Putamen (tissue), 1 donor: Measurements from ENCODE around the gene PAK6.

ENCODE experiments used
- DNase-seq: peaks from one replicate; pipeline ENCODE4 v3.0.0-alpha.2; 2016; ENCODE audit warnings: low spot score

The PAK6 gene

DNA sequence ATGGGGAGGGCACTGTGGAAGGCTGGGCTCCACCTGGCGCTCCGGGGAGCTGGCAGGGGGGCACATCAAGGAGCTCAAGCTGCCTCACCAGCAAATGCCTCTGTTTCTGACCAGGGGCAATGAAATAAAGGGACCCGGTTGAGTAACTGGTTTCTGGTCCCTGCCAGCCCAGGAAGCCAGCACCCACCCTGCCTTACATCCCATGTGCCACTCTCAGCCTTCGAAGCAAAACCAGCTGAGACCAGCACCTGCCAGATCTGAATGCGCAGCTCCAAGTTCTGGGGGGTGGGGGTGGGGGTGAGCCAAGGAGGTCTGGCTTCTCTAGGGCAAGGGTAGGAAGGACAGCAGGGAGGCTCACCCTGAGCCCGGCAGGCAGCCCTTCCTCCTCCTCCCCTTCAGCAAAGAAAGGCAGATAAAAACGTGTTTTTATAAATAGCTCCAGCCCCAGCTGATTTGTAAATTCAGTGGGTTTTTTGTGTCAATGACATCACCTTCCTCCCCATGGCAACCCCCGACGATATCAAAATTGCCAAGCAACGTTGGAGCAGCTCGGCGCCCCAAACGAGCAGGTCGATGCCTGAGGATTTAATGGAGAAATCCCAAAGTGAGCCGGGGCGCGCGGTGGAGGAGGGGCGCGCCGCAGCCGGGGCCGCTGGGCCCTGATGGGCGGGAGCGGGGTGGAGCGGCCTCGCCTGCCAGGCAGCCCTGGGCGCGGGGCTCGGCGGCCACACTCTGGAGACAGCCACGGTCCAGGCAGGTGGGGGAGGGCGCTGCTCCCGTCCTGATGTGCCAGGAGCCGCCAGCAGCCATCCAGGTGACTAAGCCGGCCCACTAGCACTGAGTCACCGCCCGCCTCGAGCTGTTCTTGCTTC is at the start of gene PAK6:
PAK6 (plus strand) TSS at position 532 of the 872 bp plus-strand sequence. CDS start 25,723 bp downstream, outside the sequence.
- peak; percentile 85 for DNase-seq

DNA sequence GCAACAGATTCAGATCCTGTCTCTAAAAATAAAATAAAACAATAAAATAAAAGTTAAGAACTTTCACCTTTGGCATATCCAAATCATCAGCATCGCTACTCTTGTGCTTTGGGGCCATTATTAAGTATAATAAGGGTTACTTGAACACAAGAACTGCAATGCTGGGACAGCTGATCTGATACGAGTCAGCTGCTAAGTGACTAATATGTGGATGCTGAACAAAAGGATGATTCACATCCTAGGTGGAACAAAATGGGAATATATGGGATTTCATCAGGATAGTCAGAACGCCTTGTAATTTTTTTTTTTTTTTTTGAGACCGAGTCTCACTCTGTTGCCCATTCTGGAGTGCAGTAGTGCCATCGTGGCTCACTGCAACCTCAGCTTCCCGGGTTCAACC is 48.3 kb upstream of the PAK6 start:
- DNase-seq, result no peak

DNA sequence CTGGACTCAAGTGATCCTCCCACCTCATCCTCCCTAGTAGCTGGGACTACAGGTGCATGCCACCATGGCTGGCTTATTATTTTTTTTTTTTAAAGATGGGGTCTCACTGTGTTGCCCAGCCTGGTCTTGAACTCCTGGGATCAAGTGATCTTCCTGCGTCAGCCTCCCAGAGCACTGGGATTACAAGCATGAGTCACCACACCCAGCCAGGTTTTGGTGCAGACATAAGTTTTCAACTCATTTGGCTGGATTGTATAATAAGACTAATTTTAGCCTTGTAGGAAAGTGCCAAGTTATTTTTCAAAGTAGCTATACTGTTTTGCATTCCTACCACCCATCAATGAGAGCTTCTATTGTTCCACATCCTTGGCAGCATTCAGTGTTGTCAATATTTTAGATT is 45.9 kb upstream of the PAK6 start:
- peak; percentile 56 for DNase-seq

DNA sequence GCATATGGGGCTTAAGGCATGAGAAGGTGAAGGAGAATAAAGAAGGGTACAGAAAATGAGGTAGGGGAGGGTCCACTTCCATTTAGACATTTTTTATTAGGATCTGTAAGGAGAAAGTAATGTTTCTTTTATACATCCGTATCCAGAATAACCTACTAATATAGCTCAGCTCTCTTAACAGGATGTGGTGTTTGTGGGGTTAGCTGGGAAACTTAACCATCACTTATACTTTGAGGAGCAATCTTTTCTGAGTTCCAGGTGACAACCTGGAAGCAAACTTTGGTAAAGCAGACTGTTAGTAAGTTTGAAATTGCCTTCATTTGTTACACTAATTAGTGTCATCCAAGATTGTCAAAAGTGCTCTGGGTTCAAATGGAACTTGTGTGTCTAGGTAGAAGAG is 41.4 kb upstream of the PAK6 start:
- no peak for DNase-seq

DNA sequence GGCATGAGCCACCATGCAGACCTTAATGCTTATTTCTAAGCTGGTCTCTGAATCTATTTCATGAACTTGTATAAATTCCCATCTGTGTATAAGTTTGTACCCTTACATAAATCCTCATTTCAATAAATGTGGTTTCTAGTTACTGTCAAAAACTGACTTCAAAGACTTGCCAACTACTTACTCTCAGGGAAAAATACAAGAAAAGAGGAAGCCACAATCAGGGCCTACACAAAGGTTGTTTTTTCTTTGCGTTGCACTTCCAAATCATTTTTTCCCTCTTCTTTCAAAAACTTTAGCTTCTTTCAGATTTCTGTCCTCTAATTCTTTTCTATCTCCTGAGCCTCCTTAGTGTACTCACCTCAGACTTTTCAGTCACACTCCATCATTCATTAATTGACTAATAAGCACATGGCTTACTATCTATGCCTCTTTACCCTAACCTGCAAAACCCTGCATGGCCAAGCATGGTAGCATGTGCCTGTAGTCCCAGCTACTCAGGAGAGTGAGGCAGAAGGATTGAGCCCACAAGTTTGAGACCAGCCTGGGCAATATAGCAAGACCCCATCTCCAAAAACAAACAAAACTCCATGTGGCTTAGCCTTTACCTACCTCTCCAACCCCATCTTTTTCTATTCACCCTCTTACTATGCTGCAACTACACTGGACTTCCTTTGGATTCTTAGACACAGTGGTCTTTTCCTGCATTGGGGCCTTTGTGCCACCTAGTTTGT is 40.3 kb upstream of the PAK6 start:
- DNase-seq, result no peak

DNA sequence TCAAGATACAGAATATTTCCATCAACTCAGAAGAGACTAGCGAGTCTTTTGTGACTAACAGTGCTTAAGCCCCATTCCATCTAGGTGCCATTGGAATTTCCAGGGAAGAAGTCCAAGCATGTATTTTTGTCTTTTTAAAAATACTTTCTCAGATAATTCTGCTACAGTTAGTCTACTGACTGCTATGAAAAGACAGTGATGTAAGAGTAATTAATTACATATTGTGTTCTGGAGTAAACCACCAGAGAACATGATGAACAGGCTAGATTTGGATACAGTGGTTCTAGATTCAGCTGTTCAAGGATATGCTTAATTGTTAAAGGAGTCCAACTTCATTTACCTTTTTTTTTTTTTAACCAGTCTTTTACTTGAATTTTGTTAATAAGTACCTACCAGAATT is 34.8 kb upstream of the PAK6 start:
- DNase-seq, result no peak

DNA sequence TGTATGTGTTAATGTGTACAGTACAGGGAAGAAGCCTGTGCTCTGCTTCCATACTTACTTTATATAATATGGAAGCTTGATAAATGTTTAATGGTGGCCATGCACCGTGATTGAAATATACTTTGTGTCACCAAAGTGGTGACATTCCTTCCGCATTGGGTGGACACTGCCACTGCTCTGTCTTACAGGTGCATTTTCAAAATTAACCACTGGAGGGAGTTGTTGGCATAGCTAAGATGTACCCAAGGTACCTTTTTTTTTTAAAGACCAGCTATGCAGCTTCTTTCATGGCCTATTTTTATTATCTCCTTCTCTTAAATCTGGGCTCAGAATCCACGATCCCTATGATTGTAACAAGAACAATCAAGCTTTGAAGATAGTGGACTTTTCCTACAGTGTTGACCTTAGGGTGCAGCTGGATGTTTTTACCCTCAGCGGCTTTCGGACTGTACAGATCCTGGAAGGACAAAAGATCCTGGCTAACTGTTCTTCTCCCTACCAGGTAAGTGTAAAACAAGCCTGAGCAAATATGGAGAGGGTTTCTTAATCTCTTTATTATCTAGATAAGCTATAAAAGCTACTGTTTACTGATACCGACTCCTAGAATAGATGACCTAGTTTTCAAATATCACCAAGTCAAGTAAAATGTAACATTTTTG is 21.6 kb upstream of the PAK6 start:
- DNase-seq, result peak; percentile 69

DNA sequence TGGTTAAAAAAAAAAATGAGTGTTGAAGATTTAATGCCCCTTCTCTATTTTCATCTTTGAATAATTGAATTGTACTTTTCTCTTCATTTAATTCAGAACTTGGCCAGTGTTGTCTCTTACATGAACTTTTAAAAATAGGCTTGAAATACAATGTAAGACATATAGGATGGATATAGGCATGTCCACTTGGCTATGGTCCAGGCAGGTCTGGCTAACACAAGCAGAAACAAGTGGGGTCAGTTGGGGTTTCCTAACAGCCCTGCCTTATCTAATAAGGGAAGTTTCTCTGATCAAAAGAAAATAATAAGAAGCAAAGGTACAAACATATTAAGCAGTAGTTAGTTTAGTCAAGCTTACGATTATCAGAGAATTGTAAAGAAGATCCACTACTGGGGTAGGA is 19.1 kb upstream of the PAK6 start:
- no peak for DNase-seq

DNA sequence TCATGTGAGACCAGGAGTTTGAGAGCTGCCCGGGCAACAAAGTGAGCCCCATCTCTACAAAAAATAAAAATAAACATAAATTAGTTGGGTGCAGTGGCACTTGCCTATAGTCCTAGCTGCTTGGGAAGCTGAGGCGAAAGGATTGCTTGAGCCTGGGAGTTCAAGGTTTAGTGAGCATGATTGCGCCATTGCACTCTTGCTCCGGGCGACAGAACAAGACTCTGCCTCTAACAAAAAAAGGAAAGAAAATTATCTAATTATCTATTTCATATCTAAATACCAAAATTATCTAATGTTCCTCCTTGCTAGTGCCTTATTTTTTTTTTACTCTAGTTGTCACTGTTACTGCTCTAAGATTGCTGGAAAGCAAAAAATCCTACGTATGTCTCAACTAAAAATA is 16.7 kb upstream of the PAK6 start:
- no peak for DNase-seq

DNA sequence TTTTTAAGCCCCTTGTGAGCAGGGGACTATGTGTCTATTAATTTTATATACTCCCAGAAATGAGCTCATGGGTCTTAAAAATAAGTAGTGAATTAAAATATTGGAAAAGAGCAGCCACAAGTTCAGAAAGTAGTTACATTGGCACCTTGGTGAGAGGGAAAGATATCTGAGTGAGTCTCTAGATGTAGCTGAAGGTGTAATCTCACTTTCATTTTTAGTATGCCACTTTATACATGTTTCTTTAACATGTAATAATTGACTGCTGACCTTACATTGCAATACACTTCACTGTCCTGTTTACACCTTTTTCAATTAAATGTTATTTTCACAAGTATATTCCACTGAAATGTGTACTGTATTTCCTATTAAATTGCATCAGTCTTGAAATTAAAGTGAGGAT is 12.1 kb upstream of the PAK6 start:
- DNase-seq, result no peak

DNA sequence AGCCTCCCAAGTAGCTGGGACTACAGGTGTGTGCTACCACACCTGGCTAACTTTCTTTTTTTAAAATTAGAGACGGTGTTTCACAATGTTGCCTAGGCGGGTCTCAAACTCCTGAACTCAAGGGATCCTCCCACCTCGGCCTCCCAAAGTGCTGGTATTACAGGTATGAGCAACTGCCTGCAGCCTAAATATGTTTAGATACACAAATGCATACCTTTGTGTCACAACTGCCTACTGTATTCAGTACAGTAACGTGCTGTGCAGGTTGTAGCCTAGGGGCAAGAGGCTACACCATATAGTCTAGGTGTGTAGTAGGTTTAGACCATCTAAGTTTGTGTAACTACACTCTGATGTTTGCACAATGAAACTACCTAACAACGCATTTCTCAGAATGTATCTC is 9.5 kb upstream of the PAK6 start:
- no peak for DNase-seq

DNA sequence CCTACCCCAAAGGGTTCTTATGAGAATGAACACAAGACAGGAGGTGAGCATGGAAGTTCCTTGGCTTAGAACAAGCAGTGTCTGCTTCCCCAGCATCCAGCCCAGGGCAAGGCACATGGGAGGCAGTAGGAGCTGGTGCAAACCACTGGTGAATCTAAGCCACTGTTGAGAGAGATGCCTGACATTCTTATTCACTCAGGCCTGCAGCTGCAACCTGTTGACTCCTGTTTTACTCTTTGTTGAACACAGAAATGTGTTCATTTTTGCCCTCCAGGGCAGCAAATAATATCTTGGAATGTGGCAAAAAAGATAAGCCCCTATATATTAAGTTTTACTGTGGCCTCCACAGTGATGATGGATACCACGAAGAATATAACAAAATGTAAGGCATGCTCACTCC is 8.9 kb upstream of the PAK6 start:
- DNase-seq, result no peak

DNA sequence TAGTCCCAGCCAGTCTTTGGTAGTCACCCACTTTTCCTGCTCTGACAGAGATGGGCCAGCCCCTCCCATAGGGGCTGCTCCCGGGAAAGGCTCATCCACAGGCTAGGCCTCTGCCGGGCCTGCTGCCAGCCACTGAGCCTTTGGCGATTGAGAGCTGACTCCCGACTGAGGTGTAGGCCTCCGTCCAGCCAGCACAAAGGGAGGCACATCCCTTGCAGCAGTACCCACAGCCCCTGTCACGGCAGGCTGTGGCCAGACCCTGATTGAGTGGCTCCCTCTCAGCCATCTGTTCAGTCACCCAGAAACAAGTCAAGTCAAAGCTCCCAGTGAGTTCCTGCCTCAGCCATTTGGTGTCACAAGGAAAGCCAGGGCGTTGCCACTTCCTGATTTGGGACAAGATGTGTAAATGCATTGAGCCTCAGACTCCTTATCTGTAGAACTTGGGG is 6.2 kb upstream of the PAK6 start:
- no peak for DNase-seq

DNA sequence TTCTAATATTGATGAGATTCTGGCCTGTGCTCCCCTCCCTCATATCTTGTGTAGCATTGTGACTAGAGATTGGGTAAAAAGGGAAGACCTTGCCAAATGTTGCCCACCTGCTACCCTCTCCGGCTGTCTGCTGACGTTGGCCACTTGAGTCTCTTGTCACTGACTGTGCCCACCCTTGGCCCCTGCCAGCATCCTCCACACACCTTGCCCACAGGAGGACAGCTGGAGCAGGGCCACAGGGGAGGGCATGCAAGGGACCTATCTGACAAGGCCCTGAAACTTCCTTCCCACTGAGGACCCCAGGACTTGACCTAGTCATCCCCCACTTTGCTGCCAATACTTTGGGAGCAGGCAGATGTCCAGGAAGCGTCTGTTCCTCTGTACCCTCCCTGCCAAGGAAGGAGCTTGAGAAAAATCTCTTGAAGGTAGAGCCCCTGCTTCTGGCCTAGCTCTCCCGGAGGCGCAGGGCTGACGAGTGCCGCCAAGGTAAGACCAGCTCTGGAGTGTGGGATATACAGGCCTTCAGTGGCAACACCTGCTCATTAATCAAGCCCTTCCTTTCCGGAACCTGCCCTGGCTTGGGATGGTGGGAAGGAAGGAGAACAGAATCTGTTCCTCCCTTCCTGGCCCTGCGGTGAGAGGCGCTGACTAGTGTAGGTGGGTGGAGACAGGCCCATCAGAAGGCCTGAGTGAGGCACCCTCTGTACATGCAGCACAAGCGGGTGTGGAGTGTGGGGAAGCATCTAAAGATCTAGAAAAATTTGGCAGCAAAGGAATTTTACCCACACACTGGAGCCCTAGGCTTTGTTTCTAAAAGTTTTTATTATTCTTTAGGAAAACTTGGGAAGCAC is 4.9 kb upstream of the PAK6 start:
- DNase-seq, result no peak

DNA sequence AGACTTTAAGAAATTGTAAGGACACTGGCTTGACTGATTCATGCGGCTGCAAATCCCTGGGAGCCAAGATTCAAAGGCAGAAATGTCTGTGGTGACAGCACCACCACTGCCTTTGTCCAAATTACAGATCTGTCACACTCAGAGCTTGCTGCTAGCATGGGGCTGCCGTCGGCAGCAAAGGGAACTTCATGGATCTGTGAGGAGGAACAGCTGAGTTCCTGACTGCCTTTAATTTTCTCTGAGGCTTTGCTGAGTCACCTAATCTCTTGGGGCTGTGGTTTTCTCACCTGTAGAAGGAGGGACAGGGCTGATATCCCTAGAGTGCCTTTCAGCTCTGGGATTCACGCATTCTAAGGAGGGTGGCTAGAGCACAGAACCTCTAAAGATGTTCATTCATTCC is 4.1 kb upstream of the PAK6 start:
- DNase-seq, result no peak

DNA sequence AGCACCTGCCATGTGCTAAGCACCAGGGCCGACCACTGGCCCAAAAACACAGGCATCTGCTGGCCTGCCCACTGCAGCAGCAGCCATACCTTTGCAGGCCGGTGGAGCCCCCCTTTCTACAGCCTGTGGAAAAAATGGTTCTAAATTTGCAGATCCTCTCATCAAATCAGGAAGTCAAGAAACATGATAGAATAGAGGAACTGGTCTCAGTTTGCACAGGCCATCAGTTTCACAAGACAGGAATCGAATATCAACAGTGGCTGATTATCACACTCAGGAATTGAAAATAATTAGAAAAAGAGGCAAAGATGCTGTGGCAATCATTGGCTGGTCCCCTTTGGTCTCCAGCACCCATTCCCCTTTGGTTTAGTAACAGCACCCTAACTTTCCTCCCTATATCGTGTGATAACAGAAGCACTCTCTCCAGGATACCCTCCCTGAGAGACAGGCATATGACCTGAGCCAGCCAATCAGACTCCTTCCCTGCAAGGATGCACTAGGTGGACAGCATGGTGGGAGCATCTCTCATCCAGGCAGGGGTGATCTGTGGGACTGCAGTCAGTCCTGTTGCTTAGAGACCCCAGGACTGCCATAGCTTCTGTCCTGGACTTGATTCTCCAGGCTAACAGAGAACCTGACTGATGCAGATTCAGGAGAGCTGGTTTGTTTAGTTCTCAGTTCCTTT is 3.5 kb upstream of the PAK6 start:
- no peak for DNase-seq

DNA sequence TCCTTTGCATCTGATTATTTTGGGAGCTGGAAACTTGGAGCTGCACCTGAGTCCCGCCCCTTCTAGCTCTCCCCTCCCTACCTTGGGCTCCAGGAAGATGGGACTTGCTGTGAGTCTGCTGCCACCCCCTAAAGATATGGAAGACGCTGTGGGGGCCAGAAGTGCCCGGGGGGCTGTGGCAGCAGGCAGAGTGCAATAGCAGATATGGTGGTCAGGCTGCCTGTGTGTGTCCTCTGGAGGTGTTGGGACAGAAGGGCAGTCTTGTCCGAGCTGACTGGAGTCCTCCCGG is 485 bp downstream of the PAK6 start:
- no peak for DNase-seq

DNA sequence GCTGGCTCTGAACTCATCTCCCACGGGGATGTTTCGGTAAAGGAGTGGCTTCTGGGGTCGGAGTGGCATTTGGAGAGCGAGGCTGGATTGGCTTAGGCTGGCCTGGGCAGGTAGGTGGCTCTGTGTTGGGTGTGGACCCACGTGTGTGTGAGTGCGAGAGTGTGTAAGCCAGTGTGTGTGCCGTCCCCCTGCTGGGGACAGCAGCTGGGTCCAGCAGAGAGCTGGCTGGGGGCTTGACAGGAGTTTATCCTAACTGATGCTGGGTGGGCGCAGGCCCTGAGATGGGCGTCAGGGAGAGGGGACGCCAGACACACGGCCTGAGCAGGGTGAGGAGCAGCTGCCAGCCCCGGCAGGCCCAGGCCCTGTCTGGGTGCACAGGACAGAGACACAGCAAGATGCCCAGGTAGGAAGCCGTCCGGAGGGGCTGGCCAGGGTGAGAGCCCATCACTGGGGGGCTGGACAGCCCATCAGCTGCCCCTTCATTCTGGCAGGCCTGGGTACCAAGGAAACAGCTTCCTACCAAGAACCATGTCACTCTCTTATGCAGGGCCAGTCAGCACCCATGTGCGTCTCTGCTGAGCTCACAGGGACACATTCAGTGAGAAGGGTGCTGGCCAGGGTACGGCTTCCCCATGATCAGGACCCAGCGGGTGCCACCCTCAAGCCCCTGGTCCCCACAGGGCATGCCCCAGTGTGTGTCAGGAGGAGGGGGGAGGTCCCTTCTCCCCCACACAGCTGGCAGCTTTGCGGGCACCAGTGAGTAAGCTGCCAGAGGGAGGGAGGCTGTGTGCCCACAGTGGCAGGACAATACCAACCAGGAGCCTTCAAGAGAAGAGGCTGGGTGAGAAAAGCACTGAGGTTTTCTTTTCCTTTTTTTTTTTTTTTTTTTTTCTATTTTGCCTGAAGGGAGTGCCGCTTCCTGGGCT is 1.1 kb downstream of the PAK6 start:
- no peak for DNase-seq

DNA sequence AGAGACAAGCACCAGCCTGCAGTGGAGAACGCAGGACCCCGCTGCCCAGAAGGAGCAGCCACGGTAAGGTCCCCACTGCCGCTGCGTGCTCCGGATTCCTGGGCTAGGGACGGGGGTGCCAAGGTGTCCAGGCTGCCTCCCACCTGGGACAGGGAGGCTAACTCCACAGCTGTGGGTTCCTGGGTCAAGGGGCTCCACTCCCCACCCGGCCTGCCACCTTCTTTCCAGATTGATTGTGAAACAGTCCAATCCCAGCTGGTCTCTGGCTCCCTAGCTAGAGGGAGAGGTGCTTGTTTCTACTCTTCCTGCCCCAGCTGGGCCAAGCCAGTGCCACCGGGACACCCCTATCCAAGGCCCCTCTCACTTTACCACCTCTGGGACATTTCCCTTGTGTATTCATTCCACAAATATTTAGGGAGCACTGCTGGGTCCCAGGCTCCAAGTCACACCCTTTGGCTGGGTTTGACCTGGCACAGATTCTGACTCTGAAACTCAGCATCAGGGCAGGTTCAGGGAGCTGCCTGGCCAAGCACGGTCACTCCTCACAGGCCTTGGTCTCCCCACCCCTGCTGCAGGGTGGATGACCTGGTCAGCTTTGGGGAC is 1.9 kb downstream of the PAK6 start:
- no peak for DNase-seq
